Activated T-helper 9 cell treated with anti-CD3 and anti-CD28 coated beads, Interleukin-2, amount 50 U/mL, for 16 hours (primary cell): ENCODE data around the gene UBR1.
"Not testable (repeated sequence)": the region's sequence is repeated elsewhere in the genome, so short reads cannot be mapped to it uniquely, and the experiment has no call there.

Source experiments
- DNase-seq: peaks from one replicate; pipeline ENCODE4 v3.0.0-alpha.2; 2020; ENCODE audit warnings: low read depth

UBR1 gene

GRCh38 chr15:42973114-42973513 lies 132.7 kb downstream of the UBR1 start:
- DNase-seq = no peak

- DNase-seq = no peak
Measured at GRCh38 chr15:42971830-42972229, 134.0 kb downstream of the UBR1 start.

GRCh38 chr15:42964476-42964875 lies 141.4 kb downstream of the UBR1 start:
- no peak for DNase-seq

GRCh38 chr15:42955518-42955917 lies 150.3 kb downstream of the UBR1 start:
- no peak for DNase-seq

- no peak for DNase-seq
Measured at GRCh38 chr15:42954291-42954690, 151.5 kb downstream of the UBR1 start.

GRCh38 chr15:42948898-42949297 lies 156.9 kb downstream of the UBR1 start:
- DNase-seq = not testable (repeated sequence)

GRCh38 chr15:42940527-42940926 lies 165.3 kb downstream of the UBR1 start:
- no peak for DNase-seq

GRCh38 chr15:42939841-42940240 lies 166.0 kb downstream of the UBR1 start:
- DNase-seq = no peak

- no peak for DNase-seq
Measured at GRCh38 chr15:42937143-42937542, 168.7 kb downstream of the UBR1 start.

GRCh38 chr15:42933886-42934667 lies 171.8 kb downstream of the UBR1 start:
- DNase-seq = no peak

GRCh38 chr15:42932833-42933515 lies 172.9 kb downstream of the UBR1 start:
- DNase-seq = no peak

- no peak for DNase-seq
Measured at GRCh38 chr15:42931702-42932486, 173.9 kb downstream of the UBR1 start.

- no peak for DNase-seq
Measured at GRCh38 chr15:42929306-42929848, 176.5 kb downstream of the UBR1 start.

- peak; percentile 8 for DNase-seq
Measured at GRCh38 chr15:42921342-42921731, 184.5 kb downstream of the UBR1 start.

GRCh38 chr15:42920519-42921341 lies 185.1 kb downstream of the UBR1 start, which contains the start of gene TTBK2:
TSS of gene TTBK2 (minus strand) at chr15:42920778. CDS start at chr15:42878617, 42,161 bp downstream.
- DNase-seq = peak; percentile 96

GRCh38 chr15:42919799-42920518 lies 185.9 kb downstream of the UBR1 start:
- peak; percentile 31 for DNase-seq

GRCh38 chr15:42919308-42919707 lies 186.5 kb downstream of the UBR1 start:
- DNase-seq = no peak

- no peak for DNase-seq
Measured at GRCh38 chr15:42918047-42918446, 187.8 kb downstream of the UBR1 start.

GRCh38 chr15:42915654-42916315 lies 190.1 kb downstream of the UBR1 start:
- no peak for DNase-seq
